ENCODE results near the gene ADRA2C.

The ADRA2C gene

GRCh38 chr4:3797831-3798790 lies 31.9 kb downstream of the ADRA2C start:
- POLR2A ChIA-PET, result no interaction called here
- CTCF ChIA-PET, result no interaction called here
- TF ChIP-seq CTCF (IDR thresholded peaks at IDR 0.05; ENCODE audit: control extremely low read depth, extremely low read depth, low read depth, missing control alignments), result no peak

GRCh38 chr4:3799496-3799895 lies 33.3 kb downstream of the ADRA2C start:
- no peak for DNase-seq (ENCODE audit: extremely low spot score)
- CTCF ChIA-PET, result no interaction called here
- TF ChIP-seq CTCF (IDR thresholded peaks at IDR 0.05; ENCODE audit: control extremely low read depth, extremely low read depth, low read depth, missing control alignments), result no peak
- POLR2A ChIA-PET, result no interaction called here

More at GRCh38 chr4:3797831-3798790, 31.9 kb downstream of the ADRA2C start:
- DNase-seq (ENCODE audit: extremely low spot score), result no peak

GRCh38 chr4:3800351-3800750 lies 34.2 kb downstream of the ADRA2C start:
- CTCF ChIA-PET, result interaction anchor here (1.3 kb wide), 1 partner anchor 13 kb away, joined by 3 read pairs; no protein-coding TSS in a partner anchor
- no peak for DNase-seq (ENCODE audit: extremely low spot score)
- no peak for TF ChIP-seq CTCF (IDR thresholded peaks at IDR 0.05; ENCODE audit: control extremely low read depth, extremely low read depth, low read depth, missing control alignments)
- POLR2A ChIA-PET, result no interaction called here

- ChIA-PET POLR2A (no interaction called here), CTCF (interaction anchor here (1.3 kb wide), 1 partner anchor 12 kb away, joined by 3 read pairs; no protein-coding TSS in a partner anchor)
- no peak for TF ChIP-seq CTCF (IDR thresholded peaks at IDR 0.05; ENCODE audit: control extremely low read depth, extremely low read depth, low read depth, missing control alignments)
- no peak for DNase-seq (ENCODE audit: extremely low spot score)
These were observed 35.3 kb downstream of the ADRA2C start for GRCh38 chr4:3801521-3801920.

- no peak for TF ChIP-seq CTCF (IDR thresholded peaks at IDR 0.05; ENCODE audit: control extremely low read depth, extremely low read depth, low read depth, missing control alignments)
- DNase-seq (ENCODE audit: extremely low spot score), result no peak
- POLR2A ChIA-PET, result no interaction called here
- CTCF ChIA-PET, result no interaction called here
These were observed 35.9 kb downstream of the ADRA2C start for GRCh38 chr4:3801931-3802550.

- no peak for DNase-seq (ENCODE audit: extremely low spot score)
- TF ChIP-seq CTCF (IDR thresholded peaks at IDR 0.05; ENCODE audit: control extremely low read depth, extremely low read depth, low read depth, missing control alignments), result no peak
- POLR2A ChIA-PET, result no interaction called here
- CTCF ChIA-PET, result no interaction called here
These were observed 36.6 kb downstream of the ADRA2C start for GRCh38 chr4:3802571-3803474.
